GM12865 (cell line): Measurements from ENCODE around the gene MGRN1.

Experiments
- DNase-seq: peaks from one replicate; pipeline ENCODE4 v3.0.0; 2010; ENCODE audit warnings: low read depth
- H3K4me3 ChIP-seq: 2 replicates; pipeline ENCODE4 v1.5.1; 2011; ENCODE audit warnings: mild to moderate bottlenecking, low read depth, low read length, control low read depth
- CTCF ChIP-seq: IDR thresholded peaks from 2 replicates; pipeline ENCODE4 v1.5.1; 2011; ENCODE audit warnings: low read length, control low read depth, low read depth, inconsistent platforms; ENCODE audit not compliant: insufficient read depth; ENCODE audit errors: missing control alignments

MGRN1 gene

GRCh38 chr16:4689091-4689671 is 64.6 kb downstream of the MGRN1 start:
- DNase-seq: no peak
- no peak overlapping the region for H3K4me3 ChIP-seq
- TF ChIP-seq CTCF: no peak

DNA sequence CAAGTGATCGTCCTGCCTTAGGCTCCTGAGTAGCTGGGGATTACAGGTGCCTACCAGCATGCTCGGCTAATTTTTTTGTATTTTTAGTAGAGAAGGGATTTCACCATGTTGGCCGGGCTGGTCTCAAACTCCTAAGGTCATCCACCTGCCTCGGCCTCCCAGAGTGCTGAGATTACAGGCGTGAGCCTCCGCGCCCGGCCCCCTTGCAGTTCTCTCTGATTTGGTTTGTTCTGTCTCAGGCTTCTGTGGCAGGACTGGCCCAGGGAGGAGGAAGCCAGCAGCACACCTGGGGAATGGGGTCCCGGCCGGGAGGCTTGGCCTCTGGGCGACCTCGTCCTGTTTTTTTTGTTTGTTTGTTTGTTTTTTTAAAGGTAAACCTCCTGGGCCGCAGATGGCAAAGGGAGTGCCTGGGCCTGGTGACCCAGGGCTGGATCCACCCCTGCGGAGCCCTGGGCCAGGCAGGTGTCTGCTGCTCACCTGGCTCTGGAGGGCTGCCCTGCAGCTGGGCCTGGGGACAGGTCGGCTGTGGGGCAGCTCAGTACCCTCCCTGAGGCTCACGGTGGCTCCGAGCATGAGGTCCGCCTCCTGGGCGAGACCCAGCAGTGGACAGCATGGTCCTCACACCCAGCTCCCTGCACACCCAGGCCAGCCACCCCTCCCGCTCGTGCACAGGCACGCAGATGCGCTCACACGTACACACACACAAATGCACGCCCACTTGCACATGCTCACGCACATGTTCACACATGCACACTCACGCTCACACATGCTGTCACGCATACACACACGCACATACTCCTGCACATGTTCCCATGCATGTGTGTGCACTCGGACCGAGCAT is 65.5 kb downstream of the MGRN1 start:
- H3K4me3 ChIP-seq: no peak overlapping the region
- DNase-seq: no peak
- TF ChIP-seq CTCF: no peak

DNA sequence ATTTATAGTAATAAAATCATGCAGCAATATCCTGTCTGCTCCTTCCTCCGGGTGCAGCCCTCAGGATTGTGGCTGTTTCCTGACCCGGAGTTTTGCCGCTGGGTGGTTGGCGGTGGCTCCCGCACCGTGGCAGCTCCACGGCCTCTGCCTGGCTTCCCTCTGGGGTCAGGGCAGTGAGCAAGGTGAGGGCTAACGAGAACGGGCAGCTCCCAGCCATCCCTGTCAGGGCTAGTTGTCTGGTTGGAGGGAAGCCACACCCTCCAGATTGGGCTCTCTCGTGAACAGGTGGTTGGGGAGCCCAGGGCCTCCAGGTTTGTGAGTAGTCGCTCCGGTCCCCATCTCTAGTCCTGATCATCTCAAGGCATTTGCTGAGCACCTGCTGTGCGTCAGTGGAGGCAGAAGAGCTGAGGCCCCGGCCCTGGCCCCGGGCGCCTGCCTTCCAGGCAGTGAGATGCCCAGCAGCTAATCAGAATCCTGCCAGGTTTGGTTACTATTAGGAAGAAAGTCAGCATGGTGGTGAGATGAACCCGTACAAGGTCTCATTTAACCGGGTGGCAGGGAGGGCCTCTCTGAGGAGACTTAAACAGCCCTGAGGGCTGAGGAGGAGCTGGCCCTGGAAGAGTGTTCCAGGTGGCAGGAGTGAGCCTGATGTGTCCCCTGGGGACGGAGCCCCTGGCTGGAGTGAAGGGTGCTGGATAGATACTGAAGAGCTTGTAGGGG is 66.5 kb downstream of the MGRN1 start:
- no peak for TF ChIP-seq CTCF
- DNase-seq: no peak
- no peak overlapping the region for H3K4me3 ChIP-seq

DNA sequence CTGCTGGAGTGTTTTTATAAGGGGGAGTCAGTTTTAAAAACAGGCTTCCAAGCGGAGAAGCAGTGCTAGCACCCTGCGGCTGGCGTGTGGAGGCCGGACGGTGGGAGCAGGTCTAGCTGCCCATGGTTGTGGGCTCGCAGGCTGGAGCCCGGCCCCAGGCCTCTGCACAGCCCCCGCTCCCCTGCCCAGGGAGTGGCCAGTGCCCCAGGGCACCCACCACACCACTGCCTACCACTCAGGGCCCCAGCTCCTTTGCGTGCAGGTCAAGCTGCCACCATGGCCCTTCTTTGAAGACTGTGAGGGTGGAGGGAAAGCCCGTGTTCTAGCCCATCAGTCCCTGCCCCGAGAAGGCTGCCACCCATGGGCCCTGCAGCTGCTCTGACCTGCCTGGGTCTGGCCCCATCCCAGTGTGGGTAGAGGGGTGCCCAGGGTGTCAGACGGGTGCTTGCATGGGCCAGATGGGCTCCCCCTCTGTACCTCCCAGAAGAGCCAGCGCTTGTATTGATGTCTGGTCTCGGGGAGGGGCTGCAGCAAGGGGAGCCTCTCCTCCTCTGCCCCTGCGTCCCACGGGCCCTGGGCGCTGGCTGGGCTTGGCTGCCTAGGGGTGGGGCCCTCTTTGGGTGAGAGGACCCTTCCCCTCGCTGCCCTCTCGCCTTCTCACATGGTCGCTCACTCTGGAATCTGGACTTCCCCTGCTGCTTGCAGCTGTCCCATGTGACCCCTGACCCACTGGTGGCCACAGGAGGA is 67.2 kb downstream of the MGRN1 start:
- no peak for DNase-seq
- no peak for TF ChIP-seq CTCF
- H3K4me3 ChIP-seq: no peak overlapping the region

GRCh38 chr16:4692460-4693295 is 68.1 kb downstream of the MGRN1 start:
- peak overlapping the region; percentile 53 for H3K4me3 ChIP-seq
- DNase-seq: no peak
- no peak for TF ChIP-seq CTCF
